ENCODE measurements around the gene LAPTM4A.
A peak's percentile ranks its signal among the peaks of the same experiment; 100 is the strongest.
"Not testable (repeated sequence)": the region's sequence is repeated elsewhere in the genome, so short reads cannot be mapped to it uniquely, and the experiment has no call there.

LAPTM4A gene

GRCh38 chr2:20094142-20094755 lies 42.8 kb upstream of the LAPTM4A start:
- no peak for TF ChIP-seq CTCF (IDR thresholded peaks at IDR 0.05; ENCODE audit: low read depth, low read length)
- no peak overlapping the region for H3K4me3 ChIP-seq (ENCODE audit: low read depth, low read length)

GRCh38 chr2:20093263-20094141 lies 42.1 kb upstream of the LAPTM4A start:
- no peak overlapping the region for H3K4me3 ChIP-seq (ENCODE audit: low read depth, low read length)
- TF ChIP-seq CTCF (IDR thresholded peaks at IDR 0.05; ENCODE audit: low read depth, low read length), result peak; percentile 69

GRCh38 chr2:20092901-20093235 lies 41.4 kb upstream of the LAPTM4A start:
- no peak overlapping the region for H3K4me3 ChIP-seq (ENCODE audit: low read depth, low read length)
- TF ChIP-seq CTCF (IDR thresholded peaks at IDR 0.05; ENCODE audit: low read depth, low read length), result no peak

- H3K4me3 ChIP-seq (ENCODE audit: low read depth, low read length), result peak overlapping the region; percentile 16
- TF ChIP-seq CTCF (IDR thresholded peaks at IDR 0.05; ENCODE audit: low read depth, low read length), result no peak
Observed at GRCh38 chr2:20092226-20092900, 40.9 kb upstream of the LAPTM4A start.

- H3K4me3 ChIP-seq (ENCODE audit: low read depth, low read length), result peak overlapping the region; percentile 16
- no peak for TF ChIP-seq CTCF (IDR thresholded peaks at IDR 0.05; ENCODE audit: low read depth, low read length)
Observed at GRCh38 chr2:20091305-20091991, 40.0 kb upstream of the LAPTM4A start.

- TF ChIP-seq CTCF (IDR thresholded peaks at IDR 0.05; ENCODE audit: low read depth, low read length), result no peak
- H3K4me3 ChIP-seq (ENCODE audit: low read depth, low read length), result no peak overlapping the region
Observed at GRCh38 chr2:20089715-20090464, 38.5 kb upstream of the LAPTM4A start.

GRCh38 chr2:20085909-20086308 lies 34.5 kb upstream of the LAPTM4A start:
- H3K4me3 ChIP-seq (ENCODE audit: low read depth, low read length), result not testable (repeated sequence)

GRCh38 chr2:20082812-20083211 lies 31.4 kb upstream of the LAPTM4A start:
- not testable (repeated sequence) for H3K4me3 ChIP-seq (ENCODE audit: low read depth, low read length)
